Nephron (organoid): Measurements from ENCODE around the gene RSKR.
A peak's percentile ranks its signal among the peaks of the same experiment; 100 is the strongest.
"Not testable (repeated sequence)": the region's sequence is repeated elsewhere in the genome, so short reads cannot be mapped to it uniquely, and the experiment has no call there.

Source experiments
- H3K27ac Mint-ChIP-seq, 3 experiments: 2 replicates each; pipeline ENCODE4 v1.8.0; 2020; ENCODE audit warnings: mixed read lengths in 3 of 3, mild to moderate bottlenecking in 2 of 3, moderate library complexity in 1 of 3
- H3K27me3 Mint-ChIP-seq: 2 replicates; pipeline ENCODE4 v1.8.0; 2021; ENCODE audit warnings: low read depth, mild to moderate bottlenecking, moderate library complexity, mixed read lengths
- H3K36me3 Mint-ChIP-seq: 2 replicates; pipeline ENCODE4 v1.8.0; 2020; ENCODE audit warnings: low read depth, mixed read lengths
- H3K4me1 Mint-ChIP-seq: 2 replicates; pipeline ENCODE4 v1.8.0; 2020; ENCODE audit warnings: mixed read lengths
- H3K4me3 Mint-ChIP-seq, 3 experiments: 2 replicates each; pipeline ENCODE4 v1.8.0; 2020; ENCODE audit warnings: mild to moderate bottlenecking in 3 of 3, mixed read lengths in 3 of 3, moderate library complexity in 2 of 3
- H3K9me3 Mint-ChIP-seq: 2 replicates; pipeline ENCODE4 v1.8.0; 2020; ENCODE audit warnings: mixed read lengths
- CTCF ChIP-seq, 3 experiments: fragments of 200-600 bp; sonication (generic); IDR thresholded peaks; one replicate each; pipeline ENCODE4 v1.5.0; 2021; ENCODE audit warnings: antibody characterized with exemption in 3 of 3; ENCODE audit not compliant: unreplicated experiment in 3 of 3

RSKR gene

GRCh38 chr17:28577466-28577824, 36.5 kb downstream of the RSKR start:
- Mint-ChIP-seq H3K9me3 (no peaks in the 10 kb centered on the region), H3K4me1 (peaks cover 5% of the 10 kb centered on the region), H3K4me3 (peak overlapping the region in 1 of 3 experiments; percentile 76), H3K27ac (no peak overlapping the region), H3K27me3 (no peaks in the 10 kb centered on the region), H3K36me3 (peaks cover 14% of the 10 kb centered on the region)
- TF ChIP-seq CTCF (IDR thresholded peaks at IDR 0.05; ENCODE audit: unreplicated experiment in 3 of 3), result no peak

- Mint-ChIP-seq H3K27ac (no peak within 1 kb of the TSS), H3K9me3 (no peaks in the 10 kb centered on the region), H3K4me1 (peaks cover 10% of the 10 kb centered on the region), H3K4me3 (peak within 1 kb of the TSS; percentile 47 to 76 (median 58)), H3K36me3 (peaks cover 14% of the 10 kb centered on the region), H3K27me3 (no peaks in the 10 kb centered on the region)
- TF ChIP-seq CTCF (IDR thresholded peaks at IDR 0.05; ENCODE audit: unreplicated experiment in 3 of 3), result no peak
Observed at GRCh38 chr17:28576758-28577465, 37.1 kb downstream of the RSKR start, which contains the start of gene ALDOC. Gene ALDOC (minus strand): TSS chr17:28576895. CDS start chr17:28575532, 1,363 bp downstream.

- H3K27ac Mint-ChIP-seq, H3K27me3 Mint-ChIP-seq, H3K9me3 Mint-ChIP-seq: not testable (repeated sequence)
- H3K4me1 Mint-ChIP-seq, result peaks cover 14% of the 10 kb centered on the region
- peak overlapping the region; percentile 47 to 76 (median 58) for H3K4me3 Mint-ChIP-seq
- H3K36me3 Mint-ChIP-seq, result peaks cover 14% of the 10 kb centered on the region
Observed at GRCh38 chr17:28576016-28576415, 38.0 kb downstream of the RSKR start.

GRCh38 chr17:28575126-28575795, 38.7 kb downstream of the RSKR start:
- H3K4me1 Mint-ChIP-seq, result peaks cover 20% of the 10 kb centered on the region
- no peak overlapping the region for H3K27ac Mint-ChIP-seq
- H3K4me3 Mint-ChIP-seq, result no peak overlapping the region
- H3K36me3 Mint-ChIP-seq, result peaks cover 8% of the 10 kb centered on the region
- TF ChIP-seq CTCF (IDR thresholded peaks at IDR 0.05; ENCODE audit: unreplicated experiment in 3 of 3), result no peak
- no peaks in the 10 kb centered on the region for H3K9me3 Mint-ChIP-seq
- H3K27me3 Mint-ChIP-seq, result no peaks in the 10 kb centered on the region

- peaks cover 26% of the 10 kb centered on the region for H3K4me1 Mint-ChIP-seq
- H3K27ac Mint-ChIP-seq, result no peak overlapping the region
- no peaks in the 10 kb centered on the region for H3K9me3 Mint-ChIP-seq
- TF ChIP-seq CTCF (IDR thresholded peaks at IDR 0.05; ENCODE audit: unreplicated experiment in 3 of 3), result no peak
- no peaks in the 10 kb centered on the region for H3K27me3 Mint-ChIP-seq
- H3K36me3 Mint-ChIP-seq, result peaks cover 9% of the 10 kb centered on the region
- H3K4me3 Mint-ChIP-seq, result peak overlapping the region; percentile 30 to 53 (median 50)
Observed at GRCh38 chr17:28574526-28574925, 39.5 kb downstream of the RSKR start.

- H3K4me1 Mint-ChIP-seq, result peaks cover 27% of the 10 kb centered on the region
- H3K27ac Mint-ChIP-seq, result no peak overlapping the region
- H3K27me3 Mint-ChIP-seq, result no peaks in the 10 kb centered on the region
- peaks cover 10% of the 10 kb centered on the region for H3K36me3 Mint-ChIP-seq
- no peaks in the 10 kb centered on the region for H3K9me3 Mint-ChIP-seq
- no peak for TF ChIP-seq CTCF (IDR thresholded peaks at IDR 0.05; ENCODE audit: unreplicated experiment in 3 of 3)
- H3K4me3 Mint-ChIP-seq, result peak overlapping the region; percentile 30 to 50 (median 32)
Observed at GRCh38 chr17:28573966-28574480, 40.0 kb downstream of the RSKR start.
